ENCODE results near the gene SLC66A1.

The SLC66A1 gene

DNA sequence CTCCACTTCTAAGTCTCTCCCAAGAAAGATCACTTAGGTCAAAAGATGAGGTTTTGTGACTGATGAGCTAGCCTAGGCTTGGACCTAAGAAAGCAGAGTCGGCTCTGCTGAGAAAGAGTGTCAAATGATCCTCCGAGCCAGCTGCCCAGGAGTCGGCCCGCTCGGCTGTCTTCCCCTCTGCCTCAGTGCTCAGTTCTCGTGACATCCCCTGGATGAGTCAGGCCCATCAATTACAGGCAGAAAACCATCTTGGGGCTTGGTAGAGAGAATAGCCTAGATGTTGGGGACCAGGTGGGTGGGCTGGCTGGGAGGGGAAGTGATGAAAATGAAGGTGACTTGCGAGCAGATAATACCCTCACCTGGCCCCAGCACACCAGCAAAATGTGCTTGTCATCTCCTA is 60.5 kb downstream of the SLC66A1 start:
- Histone ChIP-seq H3K27me3 (ENCODE audit: insufficient read depth, poor library complexity, severe bottlenecking) (no peaks in the 10 kb centered on the region), H3K27ac (replicated peaks) (no peak overlapping the region), H3K4me3 (replicated peaks; ENCODE audit: insufficient read depth, low read length) (no peak overlapping the region)
- TF ChIP-seq, protein P1, sequence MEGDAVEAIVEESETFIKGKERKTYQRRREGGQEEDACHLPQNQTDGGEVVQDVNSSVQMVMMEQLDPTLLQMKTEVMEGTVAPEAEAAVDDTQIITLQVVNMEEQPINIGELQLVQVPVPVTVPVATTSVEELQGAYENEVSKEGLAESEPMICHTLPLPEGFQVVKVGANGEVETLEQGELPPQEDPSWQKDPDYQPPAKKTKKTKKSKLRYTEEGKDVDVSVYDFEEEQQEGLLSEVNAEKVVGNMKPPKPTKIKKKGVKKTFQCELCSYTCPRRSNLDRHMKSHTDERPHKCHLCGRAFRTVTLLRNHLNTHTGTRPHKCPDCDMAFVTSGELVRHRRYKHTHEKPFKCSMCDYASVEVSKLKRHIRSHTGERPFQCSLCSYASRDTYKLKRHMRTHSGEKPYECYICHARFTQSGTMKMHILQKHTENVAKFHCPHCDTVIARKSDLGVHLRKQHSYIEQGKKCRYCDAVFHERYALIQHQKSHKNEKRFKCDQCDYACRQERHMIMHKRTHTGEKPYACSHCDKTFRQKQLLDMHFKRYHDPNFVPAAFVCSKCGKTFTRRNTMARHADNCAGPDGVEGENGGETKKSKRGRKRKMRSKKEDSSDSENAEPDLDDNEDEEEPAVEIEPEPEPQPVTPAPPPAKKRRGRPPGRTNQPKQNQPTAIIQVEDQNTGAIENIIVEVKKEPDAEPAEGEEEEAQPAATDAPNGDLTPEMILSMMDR (IDR thresholded peaks at IDR 0.05; ENCODE audit: insufficient read depth, low read length) = no peak
- TF ChIP-seq POLR2AphosphoS5 (IDR thresholded peaks at IDR 0.05; ENCODE audit: low read depth) (no peak), GABPA (IDR thresholded peaks at IDR 0.05; ENCODE audit: low read depth) (no peak), SPI1 (IDR thresholded peaks at IDR 0.05; ENCODE audit: borderline replicate concordance, low read depth) (no peak)
- TF ChIP-seq, protein P2, sequence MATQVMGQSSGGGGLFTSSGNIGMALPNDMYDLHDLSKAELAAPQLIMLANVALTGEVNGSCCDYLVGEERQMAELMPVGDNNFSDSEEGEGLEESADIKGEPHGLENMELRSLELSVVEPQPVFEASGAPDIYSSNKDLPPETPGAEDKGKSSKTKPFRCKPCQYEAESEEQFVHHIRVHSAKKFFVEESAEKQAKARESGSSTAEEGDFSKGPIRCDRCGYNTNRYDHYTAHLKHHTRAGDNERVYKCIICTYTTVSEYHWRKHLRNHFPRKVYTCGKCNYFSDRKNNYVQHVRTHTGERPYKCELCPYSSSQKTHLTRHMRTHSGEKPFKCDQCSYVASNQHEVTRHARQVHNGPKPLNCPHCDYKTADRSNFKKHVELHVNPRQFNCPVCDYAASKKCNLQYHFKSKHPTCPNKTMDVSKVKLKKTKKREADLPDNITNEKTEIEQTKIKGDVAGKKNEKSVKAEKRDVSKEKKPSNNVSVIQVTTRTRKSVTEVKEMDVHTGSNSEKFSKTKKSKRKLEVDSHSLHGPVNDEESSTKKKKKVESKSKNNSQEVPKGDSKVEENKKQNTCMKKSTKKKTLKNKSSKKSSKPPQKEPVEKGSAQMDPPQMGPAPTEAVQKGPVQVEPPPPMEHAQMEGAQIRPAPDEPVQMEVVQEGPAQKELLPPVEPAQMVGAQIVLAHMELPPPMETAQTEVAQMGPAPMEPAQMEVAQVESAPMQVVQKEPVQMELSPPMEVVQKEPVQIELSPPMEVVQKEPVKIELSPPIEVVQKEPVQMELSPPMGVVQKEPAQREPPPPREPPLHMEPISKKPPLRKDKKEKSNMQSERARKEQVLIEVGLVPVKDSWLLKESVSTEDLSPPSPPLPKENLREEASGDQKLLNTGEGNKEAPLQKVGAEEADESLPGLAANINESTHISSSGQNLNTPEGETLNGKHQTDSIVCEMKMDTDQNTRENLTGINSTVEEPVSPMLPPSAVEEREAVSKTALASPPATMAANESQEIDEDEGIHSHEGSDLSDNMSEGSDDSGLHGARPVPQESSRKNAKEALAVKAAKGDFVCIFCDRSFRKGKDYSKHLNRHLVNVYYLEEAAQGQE (IDR thresholded peaks at IDR 0.05; ENCODE audit: insufficient replicate concordance, low read depth) = no peak
- DNase-seq (ENCODE audit: low read depth in 1 of 2, low spot score in 1 of 2) = no peak

DNA sequence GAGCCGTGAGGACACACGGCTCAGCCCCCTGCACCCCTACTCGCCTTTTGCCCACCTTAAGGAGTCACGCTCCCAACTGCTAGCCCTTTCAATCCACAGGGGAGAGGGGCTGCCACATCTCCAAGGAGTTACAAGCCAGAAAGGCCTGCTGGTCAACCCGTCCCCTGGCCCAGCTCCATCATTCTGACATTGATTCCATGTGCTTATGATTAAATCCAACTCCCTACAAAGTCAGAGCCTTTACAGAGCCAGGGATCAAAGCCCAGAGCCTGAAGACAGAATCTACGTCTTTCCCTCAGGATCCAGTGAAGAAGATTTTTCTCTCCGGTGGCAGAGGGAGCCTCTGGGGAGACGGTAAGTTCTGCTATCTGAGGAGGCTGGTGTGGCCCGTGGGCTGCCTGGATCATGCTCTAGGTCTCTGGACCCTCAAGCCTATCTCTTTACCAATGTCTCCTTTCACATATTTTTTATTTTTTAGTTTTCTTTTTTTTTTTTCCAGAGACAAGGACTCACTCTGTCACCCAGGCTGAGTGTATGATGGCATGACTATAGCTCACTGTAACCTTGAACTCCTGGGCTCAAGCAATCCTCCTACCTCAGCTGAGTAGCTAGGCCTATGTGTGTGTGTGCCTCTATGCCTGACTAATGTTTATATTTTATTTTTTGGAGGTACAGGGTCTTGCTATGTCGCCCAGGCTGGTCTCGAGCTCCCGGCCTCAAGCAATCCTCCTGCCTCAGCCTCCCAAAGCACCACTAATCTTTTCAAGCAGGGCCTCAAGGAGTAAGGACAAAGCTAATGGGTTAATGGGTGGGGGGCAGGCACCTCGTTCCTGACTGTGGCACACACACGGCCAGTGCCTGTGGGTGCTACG is 61.3 kb downstream of the SLC66A1 start:
- Histone ChIP-seq H3K4me3 (replicated peaks; ENCODE audit: insufficient read depth, low read length) (no peak overlapping the region), H3K27me3 (ENCODE audit: insufficient read depth, poor library complexity, severe bottlenecking) (no peaks in the 10 kb centered on the region), H3K27ac (replicated peaks) (no peak overlapping the region)
- TF ChIP-seq POLR2AphosphoS5 (IDR thresholded peaks at IDR 0.05; ENCODE audit: low read depth) = no peak
- TF ChIP-seq, protein P2 (IDR thresholded peaks at IDR 0.05; ENCODE audit: insufficient replicate concordance, low read depth) = no peak
- TF ChIP-seq GABPA (IDR thresholded peaks at IDR 0.05; ENCODE audit: low read depth) = no peak
- TF ChIP-seq SPI1 (IDR thresholded peaks at IDR 0.05; ENCODE audit: borderline replicate concordance, low read depth) = no peak
- TF ChIP-seq, protein P1 (IDR thresholded peaks at IDR 0.05; ENCODE audit: insufficient read depth, low read length) = no peak
- no peak for DNase-seq (ENCODE audit: low read depth in 1 of 2, low spot score in 1 of 2)

GRCh38 chr1:19374083-19374801 is 62.1 kb downstream of the SLC66A1 start:
- DNase-seq (ENCODE audit: low read depth in 1 of 2, low spot score in 1 of 2) = no peak
- TF ChIP-seq, protein P2 (IDR thresholded peaks at IDR 0.05; ENCODE audit: insufficient replicate concordance, low read depth) = no peak
- TF ChIP-seq, protein P1 (IDR thresholded peaks at IDR 0.05; ENCODE audit: insufficient read depth, low read length) = no peak
- TF ChIP-seq POLR2AphosphoS5 (IDR thresholded peaks at IDR 0.05; ENCODE audit: low read depth) (no peak), SPI1 (IDR thresholded peaks at IDR 0.05; ENCODE audit: borderline replicate concordance, low read depth) (no peak), GABPA (IDR thresholded peaks at IDR 0.05; ENCODE audit: low read depth) (no peak)
- no peaks in the 10 kb centered on the region for H3K27me3 ChIP-seq (ENCODE audit: insufficient read depth, poor library complexity, severe bottlenecking)
- H3K27ac ChIP-seq (replicated peaks) = no peak overlapping the region
- H3K4me3 ChIP-seq (replicated peaks; ENCODE audit: insufficient read depth, low read length) = no peak overlapping the region

All from HL-60 (cell line).